ENCODE measurements around the gene STARD4. TPM values are rescaled to one million over a fixed set of nuclear protein-coding genes. Genes with fewer than 3 reads are reported as not detected.

The STARD4 gene
- total and polyA plus RNA-seq, 2 of the 13 experiments (the other 11 are each of a cell fraction or from before 2014, with no cell fraction given): 27.4 to 66.9 TPM

DNA sequence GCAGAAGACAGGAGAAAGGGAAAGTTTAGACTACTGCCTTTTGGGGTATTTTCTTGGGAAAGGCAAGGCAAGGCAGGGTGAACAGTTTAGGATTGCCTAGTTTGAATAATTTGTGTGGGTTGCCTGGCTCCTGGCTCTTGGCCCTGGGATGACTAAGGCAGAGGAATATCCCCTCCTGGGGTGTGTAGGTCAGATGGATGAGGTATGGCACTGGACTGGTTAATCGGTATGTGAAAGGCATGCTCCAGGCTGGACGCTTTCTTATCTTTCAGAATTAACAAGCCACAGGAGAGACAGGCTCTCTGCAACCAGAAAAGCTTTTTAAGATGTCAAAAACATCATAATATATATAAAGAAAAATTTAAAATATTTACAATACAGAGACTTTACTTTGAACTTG, 58.6 kb downstream of the STARD4 start:
- H3K9me3 ChIP-seq (ENCODE audit: low read length): no peaks in the 10 kb centered on the region
- H3K4me1 ChIP-seq (ENCODE audit: insufficient read depth, low read length): no peaks in the 10 kb centered on the region
- no peak overlapping the region for H3K9ac ChIP-seq (ENCODE audit: insufficient read depth, low read depth, low read length)
- CTCF ChIA-PET (ENCODE audit: low intra/inter-chr PET ratio, low total read pairs): no interaction called here
- no peak for ATAC-seq
- H3K36me3 ChIP-seq (replicated peaks in 1 of 2; ENCODE audit: control insufficient read depth in 1 of 2, insufficient read depth in 2 of 2, low read length in 2 of 2): no peaks in the 10 kb centered on the region
- H4K20me1 ChIP-seq (ENCODE audit: insufficient read depth, low read length): no peaks in the 10 kb centered on the region
- H2AFZ ChIP-seq (ENCODE audit: low read length): no peak overlapping the region
- in situ Hi-C loops (cut with HindIII; ENCODE audit: extremely low pct_ligation_motif_present, low pct_unique_long_range_greater_than_20kb): no loop called here
- no peaks in the 10 kb centered on the region for H3K27me3 ChIP-seq (ENCODE audit: control insufficient read depth in 1 of 2, insufficient read depth in 2 of 2, low read length in 2 of 2)
- no peak for DNase-seq (ENCODE audit: low spot score)
- H3K79me2 ChIP-seq (ENCODE audit: insufficient read depth, low read length): no peaks in the 10 kb centered on the region
- POLR2A ChIA-PET: no interaction called here
- 0% methylated on average over 2 of the region's 2 CpGs for WGBS (ENCODE audit: low lambda C conversion rate)
- FAIRE-seq: no peak
- no peak overlapping the region for H3K4me2 ChIP-seq (ENCODE audit: low read depth, low read length)
- no TSS peak for BruUV-seq (replicated peaks)
- H3K27ac ChIP-seq (ENCODE audit: extremely low read length, insufficient read depth, low read length): no peak overlapping the region
- H3K4me3 ChIP-seq (replicated peaks in 1 of 3; ENCODE audit: insufficient read depth in 1 of 3, low read depth in 2 of 3, low read length in 3 of 3): no peak overlapping the region
- intact Hi-C loops (cut with micrococcal nuclease; ENCODE audit: unreplicated experiment): no loop called here
- TF ChIP-seq, protein P1, sequence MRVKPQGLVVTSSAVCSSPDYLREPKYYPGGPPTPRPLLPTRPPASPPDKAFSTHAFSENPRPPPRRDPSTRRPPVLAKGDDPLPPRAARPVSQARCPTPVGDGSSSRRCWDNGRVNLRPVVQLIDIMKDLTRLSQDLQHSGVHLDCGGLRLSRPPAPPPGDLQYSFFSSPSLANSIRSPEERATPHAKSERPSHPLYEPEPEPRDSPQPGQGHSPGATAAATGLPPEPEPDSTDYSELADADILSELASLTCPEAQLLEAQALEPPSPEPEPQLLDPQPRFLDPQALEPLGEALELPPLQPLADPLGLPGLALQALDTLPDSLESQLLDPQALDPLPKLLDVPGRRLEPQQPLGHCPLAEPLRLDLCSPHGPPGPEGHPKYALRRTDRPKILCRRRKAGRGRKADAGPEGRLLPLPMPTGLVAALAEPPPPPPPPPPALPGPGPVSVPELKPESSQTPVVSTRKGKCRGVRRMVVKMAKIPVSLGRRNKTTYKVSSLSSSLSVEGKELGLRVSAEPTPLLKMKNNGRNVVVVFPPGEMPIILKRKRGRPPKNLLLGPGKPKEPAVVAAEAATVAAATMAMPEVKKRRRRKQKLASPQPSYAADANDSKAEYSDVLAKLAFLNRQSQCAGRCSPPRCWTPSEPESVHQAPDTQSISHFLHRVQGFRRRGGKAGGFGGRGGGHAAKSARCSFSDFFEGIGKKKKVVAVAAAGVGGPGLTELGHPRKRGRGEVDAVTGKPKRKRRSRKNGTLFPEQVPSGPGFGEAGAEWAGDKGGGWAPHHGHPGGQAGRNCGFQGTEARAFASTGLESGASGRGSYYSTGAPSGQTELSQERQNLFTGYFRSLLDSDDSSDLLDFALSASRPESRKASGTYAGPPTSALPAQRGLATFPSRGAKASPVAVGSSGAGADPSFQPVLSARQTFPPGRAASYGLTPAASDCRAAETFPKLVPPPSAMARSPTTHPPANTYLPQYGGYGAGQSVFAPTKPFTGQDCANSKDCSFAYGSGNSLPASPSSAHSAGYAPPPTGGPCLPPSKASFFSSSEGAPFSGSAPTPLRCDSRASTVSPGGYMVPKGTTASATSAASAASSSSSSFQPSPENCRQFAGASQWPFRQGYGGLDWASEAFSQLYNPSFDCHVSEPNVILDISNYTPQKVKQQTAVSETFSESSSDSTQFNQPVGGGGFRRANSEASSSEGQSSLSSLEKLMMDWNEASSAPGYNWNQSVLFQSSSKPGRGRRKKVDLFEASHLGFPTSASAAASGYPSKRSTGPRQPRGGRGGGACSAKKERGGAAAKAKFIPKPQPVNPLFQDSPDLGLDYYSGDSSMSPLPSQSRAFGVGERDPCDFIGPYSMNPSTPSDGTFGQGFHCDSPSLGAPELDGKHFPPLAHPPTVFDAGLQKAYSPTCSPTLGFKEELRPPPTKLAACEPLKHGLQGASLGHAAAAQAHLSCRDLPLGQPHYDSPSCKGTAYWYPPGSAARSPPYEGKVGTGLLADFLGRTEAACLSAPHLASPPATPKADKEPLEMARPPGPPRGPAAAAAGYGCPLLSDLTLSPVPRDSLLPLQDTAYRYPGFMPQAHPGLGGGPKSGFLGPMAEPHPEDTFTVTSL (CRISPR knock-in tag; IDR thresholded peaks at IDR 0.05; ENCODE audit: borderline replicate concordance): no peak
- TF ChIP-seq ZNF207 (IDR thresholded peaks at IDR 0.05; ENCODE audit: borderline replicate concordance) (no peak), IRX3 (CRISPR knock-in tag; IDR thresholded peaks at IDR 0.05; ENCODE audit: borderline replicate concordance, low read depth) (no peak), PCBP2 (optimal IDR thresholded peaks at IDR 0.05; ENCODE audit: low read depth, low read length, poor library complexity, severe bottlenecking) (no peak), NR3C1 (CRISPR knock-in tag; IDR thresholded peaks at IDR 0.05) (no peak), ZNF460 (CRISPR knock-in tag; IDR thresholded peaks at IDR 0.05; ENCODE audit: borderline replicate concordance) (no peak)
- TF ChIP-seq, protein P2, sequence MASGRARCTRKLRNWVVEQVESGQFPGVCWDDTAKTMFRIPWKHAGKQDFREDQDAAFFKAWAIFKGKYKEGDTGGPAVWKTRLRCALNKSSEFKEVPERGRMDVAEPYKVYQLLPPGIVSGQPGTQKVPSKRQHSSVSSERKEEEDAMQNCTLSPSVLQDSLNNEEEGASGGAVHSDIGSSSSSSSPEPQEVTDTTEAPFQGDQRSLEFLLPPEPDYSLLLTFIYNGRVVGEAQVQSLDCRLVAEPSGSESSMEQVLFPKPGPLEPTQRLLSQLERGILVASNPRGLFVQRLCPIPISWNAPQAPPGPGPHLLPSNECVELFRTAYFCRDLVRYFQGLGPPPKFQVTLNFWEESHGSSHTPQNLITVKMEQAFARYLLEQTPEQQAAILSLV (CRISPR knock-in tag; IDR thresholded peaks at IDR 0.05; ENCODE audit: borderline replicate concordance): no peak
- TF ChIP-seq, protein P3, sequence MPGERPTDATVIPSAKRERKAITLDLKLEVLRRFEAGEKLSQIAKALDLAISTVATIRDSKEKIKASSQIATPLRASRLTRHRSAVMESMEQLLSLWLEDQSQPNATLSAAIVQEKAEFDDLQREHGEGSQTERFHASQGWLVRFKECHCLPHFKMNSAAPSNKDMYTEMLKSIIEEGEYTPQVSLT (CRISPR knock-in tag; IDR thresholded peaks at IDR 0.05; ENCODE audit: borderline replicate concordance, low read depth): no peak
- TF ChIP-seq, protein P4, sequence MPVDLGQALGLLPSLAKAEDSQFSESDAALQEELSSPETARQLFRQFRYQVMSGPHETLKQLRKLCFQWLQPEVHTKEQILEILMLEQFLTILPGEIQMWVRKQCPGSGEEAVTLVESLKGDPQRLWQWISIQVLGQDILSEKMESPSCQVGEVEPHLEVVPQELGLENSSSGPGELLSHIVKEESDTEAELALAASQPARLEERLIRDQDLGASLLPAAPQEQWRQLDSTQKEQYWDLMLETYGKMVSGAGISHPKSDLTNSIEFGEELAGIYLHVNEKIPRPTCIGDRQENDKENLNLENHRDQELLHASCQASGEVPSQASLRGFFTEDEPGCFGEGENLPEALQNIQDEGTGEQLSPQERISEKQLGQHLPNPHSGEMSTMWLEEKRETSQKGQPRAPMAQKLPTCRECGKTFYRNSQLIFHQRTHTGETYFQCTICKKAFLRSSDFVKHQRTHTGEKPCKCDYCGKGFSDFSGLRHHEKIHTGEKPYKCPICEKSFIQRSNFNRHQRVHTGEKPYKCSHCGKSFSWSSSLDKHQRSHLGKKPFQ (CRISPR knock-in tag; IDR thresholded peaks at IDR 0.05; ENCODE audit: insufficient replicate concordance): no peak
- TF ChIP-seq, protein P5, sequence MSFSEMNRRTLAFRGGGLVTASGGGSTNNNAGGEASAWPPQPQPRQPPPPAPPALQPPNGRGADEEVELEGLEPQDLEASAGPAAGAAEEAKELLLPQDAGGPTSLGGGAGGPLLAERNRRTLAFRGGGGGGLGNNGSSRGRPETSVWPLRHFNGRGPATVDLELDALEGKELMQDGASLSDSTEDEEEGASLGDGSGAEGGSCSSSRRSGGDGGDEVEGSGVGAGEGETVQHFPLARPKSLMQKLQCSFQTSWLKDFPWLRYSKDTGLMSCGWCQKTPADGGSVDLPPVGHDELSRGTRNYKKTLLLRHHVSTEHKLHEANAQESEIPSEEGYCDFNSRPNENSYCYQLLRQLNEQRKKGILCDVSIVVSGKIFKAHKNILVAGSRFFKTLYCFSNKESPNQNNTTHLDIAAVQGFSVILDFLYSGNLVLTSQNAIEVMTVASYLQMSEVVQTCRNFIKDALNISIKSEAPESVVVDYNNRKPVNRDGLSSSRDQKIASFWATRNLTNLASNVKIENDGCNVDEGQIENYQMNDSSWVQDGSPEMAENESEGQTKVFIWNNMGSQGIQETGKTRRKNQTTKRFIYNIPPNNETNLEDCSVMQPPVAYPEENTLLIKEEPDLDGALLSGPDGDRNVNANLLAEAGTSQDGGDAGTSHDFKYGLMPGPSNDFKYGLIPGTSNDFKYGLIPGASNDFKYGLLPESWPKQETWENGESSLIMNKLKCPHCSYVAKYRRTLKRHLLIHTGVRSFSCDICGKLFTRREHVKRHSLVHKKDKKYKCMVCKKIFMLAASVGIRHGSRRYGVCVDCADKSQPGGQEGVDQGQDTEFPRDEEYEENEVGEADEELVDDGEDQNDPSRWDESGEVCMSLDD (CRISPR knock-in tag; IDR thresholded peaks at IDR 0.05; ENCODE audit: borderline replicate concordance): no peak
